Activated CD4-positive, alpha-beta T cell treated with anti-CD3 and anti-CD28 coated beads, Interleukin-2, Interleukin-4, amounts not matched to agents 100 ng/mL and 50 ng/mL, durations not matched to agents 16 hours and 8 hours (primary cell): ENCODE data around the gene DGKE.
A peak's percentile ranks its signal among the peaks of the same experiment; 100 is the strongest.

Experiments
- DNase-seq: peaks from one replicate; pipeline ENCODE4 v3.0.0-alpha.2; 2020; ENCODE audit warnings: low spot score

The DGKE gene

DNA sequence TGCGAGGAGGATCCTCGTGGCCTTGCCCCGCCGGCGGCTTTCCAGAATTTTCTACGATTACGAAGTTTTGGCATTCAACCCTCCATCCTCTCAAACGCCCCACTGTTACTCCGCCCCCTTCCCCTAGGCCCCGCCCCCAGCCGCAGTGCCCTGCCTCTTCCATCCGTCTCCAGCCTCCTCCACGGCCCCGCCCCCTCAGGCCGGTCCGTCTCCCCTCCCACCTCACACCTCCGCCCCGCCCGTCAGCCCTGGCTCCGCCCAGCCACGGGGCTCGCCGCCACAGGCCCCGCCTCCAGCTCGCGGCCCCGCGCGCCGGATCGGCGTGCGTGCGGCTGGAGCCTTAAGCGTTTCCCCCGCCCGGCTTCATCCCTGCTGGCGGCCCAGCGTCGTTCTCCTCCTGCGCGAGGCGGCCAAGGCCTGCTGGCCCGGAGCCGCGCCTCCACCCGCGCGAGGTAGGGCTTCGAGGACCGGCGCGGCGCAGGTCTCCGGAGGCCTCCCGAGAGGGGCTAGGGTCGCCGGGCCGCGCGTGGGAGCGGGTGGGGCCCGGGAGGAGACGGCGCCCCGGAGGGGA is at the start of gene DGKE, which contains the start of gene C17orf67:
DGKE (plus strand) TSS at position 343 of the 571 bp plus-strand sequence. CDS start 645 bp downstream, outside the sequence.
C17orf67 (minus strand) TSS at position 112 of the 571 bp plus-strand sequence. CDS start 18,110 bp downstream, outside the sequence.
- peak; percentile 98 for DNase-seq

- DNase-seq = no peak
Measured at GRCh38 chr17:56785405-56785804, 48.5 kb upstream of the DGKE start.

DNA sequence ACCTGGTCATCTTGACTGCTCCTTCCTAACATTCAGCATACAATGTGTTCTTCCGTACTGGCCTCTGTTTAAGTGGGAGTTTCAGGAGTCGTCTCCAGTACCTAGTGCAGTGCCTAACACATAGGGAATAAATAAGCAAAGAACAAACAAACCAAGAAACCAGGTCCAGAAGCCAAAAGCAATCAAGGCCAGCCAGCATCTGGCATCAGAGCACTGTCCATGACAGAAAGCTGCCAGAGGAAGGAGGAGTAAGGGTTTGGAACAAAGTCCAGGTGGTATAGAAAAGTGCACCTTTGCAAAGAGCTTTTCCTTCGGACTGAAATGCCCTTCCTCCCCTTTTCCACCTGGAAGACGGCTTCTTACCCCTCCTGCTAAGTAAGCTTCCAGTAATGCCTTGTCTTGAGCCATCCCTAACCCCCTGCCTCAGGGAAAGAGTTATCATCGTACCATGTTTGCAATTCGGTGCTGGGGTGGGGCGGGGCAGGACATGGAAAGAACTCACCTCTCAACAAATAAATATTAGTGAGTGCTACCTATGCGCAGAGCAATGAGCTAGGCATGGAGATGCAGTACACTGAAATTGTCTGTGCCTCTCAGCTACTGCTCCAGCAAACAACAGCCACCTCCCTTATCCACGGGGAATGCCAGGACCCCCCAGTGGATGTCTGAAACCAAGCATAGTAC is 47.8 kb upstream of the DGKE start:
- DNase-seq = no peak

DNA sequence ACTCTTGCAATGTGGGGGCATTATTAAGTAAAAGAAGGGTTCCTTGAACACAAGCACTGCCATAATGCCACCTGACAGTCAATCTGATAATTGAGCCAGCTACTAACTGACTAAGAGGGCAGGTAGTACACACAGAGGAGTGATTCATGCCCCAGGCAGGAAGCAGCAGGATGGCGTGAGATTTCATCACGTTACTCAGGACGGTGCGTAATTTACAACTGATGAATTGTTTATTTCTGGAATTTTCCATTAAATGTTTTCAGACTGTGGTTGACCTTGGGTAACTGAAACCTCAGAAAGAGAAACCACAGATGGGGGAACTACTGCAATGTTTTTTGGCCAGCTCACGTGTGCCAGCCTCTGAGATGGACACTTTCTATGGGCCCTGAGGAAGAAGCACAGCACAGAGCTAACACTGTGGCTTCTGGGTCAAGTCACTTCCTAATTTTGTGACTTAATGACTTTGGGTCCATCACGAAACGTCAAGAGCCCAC is 46.9 kb upstream of the DGKE start:
- peak; percentile 89 for DNase-seq

GRCh38 chr17:56792267-56792666 is 41.7 kb upstream of the DGKE start:
- no peak for DNase-seq

- no peak for DNase-seq
Measured at GRCh38 chr17:56793531-56793930, 40.4 kb upstream of the DGKE start.

GRCh38 chr17:56793957-56794356 is 40.0 kb upstream of the DGKE start:
- DNase-seq = no peak

DNA sequence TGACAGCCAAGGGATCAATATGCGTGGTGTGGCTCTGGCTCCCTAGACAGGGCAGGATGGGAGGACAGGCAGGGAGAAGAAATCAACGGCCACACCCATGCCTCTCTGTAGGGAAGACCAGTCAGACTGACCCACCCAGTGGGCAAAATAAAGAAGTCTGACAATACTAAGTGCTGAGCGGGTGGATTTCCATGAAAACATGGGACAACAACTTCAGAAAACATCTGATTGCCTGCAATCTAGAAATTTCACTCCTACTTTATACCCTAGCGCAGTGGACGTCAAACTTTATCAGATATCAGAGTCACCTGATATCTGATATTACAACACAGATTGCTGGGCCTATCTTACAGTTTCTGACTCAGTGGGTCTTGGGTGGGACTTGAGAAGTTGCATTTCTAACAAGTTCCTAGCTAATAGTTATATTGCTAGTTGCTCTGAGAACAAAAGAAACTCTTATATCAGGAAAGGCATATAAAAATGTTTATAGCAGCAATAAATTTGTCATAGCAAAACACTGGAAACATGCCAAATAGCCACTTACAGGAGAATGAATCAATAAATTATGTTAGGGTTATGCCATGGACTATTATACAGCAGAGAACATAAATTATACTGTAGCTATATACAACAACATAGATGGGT is 38.6 kb upstream of the DGKE start:
- no peak for DNase-seq

DNA sequence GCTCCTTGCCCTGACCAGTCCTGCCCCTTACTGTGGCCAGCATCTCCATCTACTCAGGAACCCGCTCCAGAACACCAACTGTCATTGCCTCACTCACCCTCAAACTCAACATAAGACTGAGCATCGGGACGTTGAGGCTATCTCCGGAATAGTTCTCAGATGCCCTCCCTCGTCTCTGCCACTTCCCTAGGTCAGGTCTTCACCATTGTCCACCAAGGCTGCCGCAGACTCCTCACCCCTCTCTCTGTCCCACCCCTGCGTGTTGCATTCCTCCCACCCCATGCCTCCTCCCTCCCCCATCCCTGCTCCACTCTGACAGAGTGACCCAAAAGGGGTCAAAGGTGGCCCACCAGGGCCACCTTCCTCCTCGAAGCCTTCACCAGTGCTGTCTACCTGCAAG is 37.4 kb upstream of the DGKE start:
- no peak for DNase-seq

DNA sequence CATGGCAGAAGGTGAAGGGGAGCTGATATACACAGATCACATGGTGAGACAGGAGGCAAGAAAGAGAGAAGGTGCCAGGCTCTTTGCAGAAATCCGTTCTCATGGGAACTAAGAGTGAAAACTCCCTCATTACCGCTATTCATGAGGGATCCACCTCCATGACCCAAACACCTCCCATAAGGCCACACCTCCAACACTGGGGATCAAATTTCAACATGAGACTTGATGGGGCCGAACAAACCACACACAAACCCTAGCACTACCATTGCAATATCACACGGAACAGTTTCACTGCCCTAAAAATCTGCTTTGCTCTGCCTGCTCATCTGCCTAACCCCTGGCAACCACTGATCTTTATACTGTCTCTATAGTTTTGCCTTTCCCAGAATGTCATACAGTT is 35.0 kb upstream of the DGKE start:
- no peak for DNase-seq

GRCh38 chr17:56801459-56802178 is 32.3 kb upstream of the DGKE start:
- DNase-seq = no peak

GRCh38 chr17:56803071-56803470 is 30.9 kb upstream of the DGKE start:
- DNase-seq = no peak

DNA sequence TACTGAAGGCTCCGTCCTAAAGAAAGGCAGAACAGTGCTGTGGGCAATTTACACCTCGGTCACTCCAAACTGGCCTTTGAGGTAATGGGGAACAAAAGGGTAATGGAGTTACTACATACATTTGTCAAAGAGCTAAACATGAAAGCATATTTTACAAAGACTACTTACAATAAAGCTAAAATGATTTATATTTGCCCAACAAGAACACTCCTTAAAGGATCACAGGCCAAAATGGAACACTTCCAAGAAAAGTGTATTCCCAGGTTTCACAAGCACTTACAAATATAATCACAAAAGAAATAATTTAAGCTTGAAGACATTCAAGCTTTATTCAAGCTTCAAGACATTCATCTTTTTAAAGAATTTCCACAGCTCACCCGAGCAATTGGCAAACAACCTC is 29.5 kb upstream of the DGKE start:
- DNase-seq = no peak

GRCh38 chr17:56806949-56807348 is 27.0 kb upstream of the DGKE start:
- no peak for DNase-seq

DNA sequence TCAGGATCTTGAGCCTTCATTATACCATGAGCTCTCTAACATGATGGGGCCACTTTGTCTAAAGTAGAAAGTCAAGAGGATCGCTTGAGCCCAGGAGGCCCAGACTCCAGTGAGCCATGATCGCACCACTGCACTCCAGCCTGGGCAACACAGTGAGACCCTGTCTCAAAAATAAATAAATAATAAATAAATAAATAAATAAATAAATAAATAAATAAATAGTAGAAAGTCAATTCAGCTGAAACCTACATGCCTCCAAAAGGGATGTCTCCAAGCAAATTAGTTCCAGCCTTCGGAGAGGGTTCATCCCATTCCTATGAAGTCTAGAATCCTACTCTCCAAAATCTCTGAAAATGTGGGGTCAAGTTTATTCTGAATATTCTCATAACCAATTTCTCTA is 26.2 kb upstream of the DGKE start:
- DNase-seq = no peak

- DNase-seq = no peak
Measured at GRCh38 chr17:56808503-56808902, 25.4 kb upstream of the DGKE start.

GRCh38 chr17:56809106-56809819 is 24.7 kb upstream of the DGKE start:
- DNase-seq = no peak

DNA sequence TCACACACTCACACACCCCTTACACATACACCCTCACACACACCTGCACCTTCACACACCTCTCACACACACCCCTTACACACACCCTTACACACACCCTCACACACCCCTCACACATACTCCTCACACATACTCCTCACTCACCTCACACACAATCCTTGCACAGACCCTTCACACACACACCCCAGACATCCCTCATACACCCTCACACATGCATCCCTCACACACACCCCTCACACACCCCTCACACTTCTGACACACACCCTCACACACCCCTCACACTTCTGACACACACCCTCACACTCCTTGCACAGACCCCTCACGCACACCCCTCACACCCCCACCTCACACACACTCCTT is 24.2 kb upstream of the DGKE start:
- DNase-seq = no peak

GRCh38 chr17:56810343-56810742 is 23.6 kb upstream of the DGKE start:
- DNase-seq = no peak

DNA sequence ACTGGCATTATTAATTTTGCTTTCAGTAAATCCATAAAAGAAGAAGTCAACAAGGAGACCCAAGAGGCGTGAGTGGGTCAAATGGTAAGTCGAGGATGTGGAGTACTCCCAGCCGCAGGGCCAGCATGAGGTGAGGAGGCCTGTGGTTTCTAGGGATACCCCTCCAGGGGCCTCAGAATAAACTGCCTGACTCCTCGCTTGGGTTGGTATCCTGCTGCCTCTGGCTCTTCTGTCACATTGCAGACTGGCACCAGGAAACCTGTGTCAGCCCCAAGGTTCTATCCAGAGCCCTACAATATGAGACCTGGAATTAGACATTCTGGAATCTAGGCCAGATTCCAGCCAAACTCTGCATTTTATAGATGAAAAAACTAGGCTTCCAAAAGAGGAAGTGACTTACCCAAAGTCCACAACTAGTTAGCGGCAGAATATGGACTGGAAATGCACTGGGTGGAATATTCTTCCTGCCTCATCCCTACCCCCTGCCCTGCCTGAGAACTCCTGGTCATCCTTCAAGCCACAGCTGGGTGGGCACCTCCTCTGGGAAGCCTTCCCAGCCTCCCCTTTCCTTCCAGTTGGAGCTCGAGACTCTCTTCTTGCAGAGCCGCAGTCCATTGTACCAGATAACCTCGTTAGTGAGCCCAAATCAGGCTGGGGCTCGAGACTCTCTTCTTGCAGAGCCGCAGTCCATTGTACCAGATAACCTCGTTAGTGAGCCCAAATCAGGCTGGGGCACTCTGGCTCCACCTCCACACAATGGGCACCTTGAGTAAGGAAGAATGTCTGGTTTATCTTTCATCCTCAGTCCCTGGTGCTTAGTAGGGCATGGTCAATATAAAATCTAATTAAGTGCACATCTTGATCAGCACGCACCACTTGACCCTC is 22.8 kb upstream of the DGKE start:
- no peak for DNase-seq

- DNase-seq = no peak
Measured at GRCh38 chr17:56812901-56813388, 21.0 kb upstream of the DGKE start.
